ENCODE measurements around the gene MLLT11. TPM values are rescaled to one million over a fixed set of nuclear protein-coding genes. Genes with fewer than 3 reads are reported as not detected.
"Not testable (repeated sequence)": the region's sequence is repeated elsewhere in the genome, so short reads cannot be mapped to it uniquely, and the experiment has no call there.

Gene MLLT11
- total RNA-seq, 4 donors from 2014 or later = 1.2 to 3.2 (median 1.3) TPM; not detected in 1

DNA sequence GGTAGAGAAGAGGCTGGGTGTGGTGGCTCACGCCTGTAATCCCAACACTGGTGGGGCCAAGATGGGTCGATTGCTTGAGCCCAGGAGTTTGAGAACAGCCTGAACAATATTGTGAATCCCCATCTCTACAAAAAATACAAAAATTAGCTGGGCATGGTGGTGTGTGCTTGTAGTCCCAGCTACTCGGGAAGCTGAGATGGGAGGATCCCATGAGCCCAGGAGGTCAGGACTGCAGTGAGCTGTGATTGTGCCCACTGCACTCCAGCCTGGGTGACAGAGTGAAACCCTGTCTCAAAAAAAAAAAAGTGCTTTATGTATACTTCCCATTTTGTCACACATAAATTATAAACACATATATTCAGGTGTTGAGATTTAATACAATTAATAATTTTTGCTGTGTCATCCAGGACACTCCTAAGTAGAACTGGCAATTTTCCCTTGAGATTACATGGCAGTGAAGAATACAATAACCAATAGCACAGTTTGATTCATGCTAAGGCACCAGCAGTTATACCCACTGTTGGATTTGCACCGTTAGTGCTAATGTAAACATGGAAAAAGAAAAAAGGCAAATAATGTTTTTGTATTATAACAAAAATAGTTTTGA, 25.9 kb downstream of the MLLT11 start:
- Histone ChIP-seq H3K4me3 (no peak overlapping the region), H3K27me3 (no peaks in the 10 kb centered on the region), H3K9me3 (no peaks in the 10 kb centered on the region), H3K4me1 (no peaks in the 10 kb centered on the region), H3K36me3 (peaks cover 0 to 3% (median 0%) of the 10 kb centered on the region in 4 donors), H3K27ac (no peak overlapping the region)
- in situ Hi-C loops (cut with MboI; ENCODE audit: low pct_ligation_motif_present in 1 of 4, low pct_unique_long_range_greater_than_20kb in 1 of 4, low sequenced_read_pairs in 3 of 4) (no loop called here), intact Hi-C loops (cut with DNase I; ENCODE audit: low total_unique reads) (loop anchor here (5.0 kb wide), 1 partner anchor 139 kb away; no protein-coding TSS in a partner anchor)
- TF ChIP-seq CTCF (IDR thresholded peaks at IDR 0.05) (no peak), POLR2A (IDR thresholded peaks at IDR 0.05) (no peak), EP300 (IDR thresholded peaks at IDR 0.05; ENCODE audit: low read depth) (no peak), POLR2AphosphoS5 (IDR thresholded peaks at IDR 0.05) (no peak)
- 68 to 81% methylated on average over 2 to 4 of the region's 4 CpGs for WGBS, 2 donors (ENCODE audit: low coverage in 1 of 2)
- no peak for DNase-seq

- H3K4me3 ChIP-seq; DNase-seq; H3K4me1 ChIP-seq; H3K9me3 ChIP-seq; intact Hi-C loops (cut with DNase I; ENCODE audit: low total_unique reads); H3K27ac ChIP-seq; H3K27me3 ChIP-seq: not testable (repeated sequence)
- peaks cover 0 to 11% (median 2%) of the 10 kb centered on the region in 4 donors for H3K36me3 ChIP-seq
- 40 to 85% methylated on average over 1 to 6 of the region's 6 CpGs for WGBS, 2 donors (ENCODE audit: low coverage in 1 of 2)
- in situ Hi-C loops (cut with MboI; ENCODE audit: low pct_ligation_motif_present in 1 of 4, low pct_unique_long_range_greater_than_20kb in 1 of 4, low sequenced_read_pairs in 3 of 4) = loop anchor here in 2 of 4 donors (5.0 to 10.0 kb wide), 3 partner anchors 57 to 147 kb away; partner anchors contain the start of gene TNFAIP8L2 (in 2 of the 2)
Observed at GRCh38 chr1:151097426-151097825, 37.2 kb downstream of the MLLT11 start.

- Histone ChIP-seq H3K27ac (no peak overlapping the region), H3K4me3 (no peak overlapping the region), H3K9me3 (no peaks in the 10 kb centered on the region), H3K36me3 (peaks cover 0 to 11% (median 2%) of the 10 kb centered on the region in 4 donors), H3K4me1 (no peaks in the 10 kb centered on the region), H3K27me3 (no peaks in the 10 kb centered on the region)
- 100% methylated on average over 1 of the region's 1 CpG for WGBS, 2 donors (ENCODE audit: low coverage in 1 of 2)
- TF ChIP-seq POLR2A (IDR thresholded peaks at IDR 0.05) (no peak), POLR2AphosphoS5 (IDR thresholded peaks at IDR 0.05) (no peak), CTCF (IDR thresholded peaks at IDR 0.05) (no peak), EP300 (IDR thresholded peaks at IDR 0.05; ENCODE audit: low read depth) (no peak)
- intact Hi-C loops (cut with DNase I; ENCODE audit: low total_unique reads) = no loop called here
- DNase-seq = no peak
- in situ Hi-C loops (cut with MboI; ENCODE audit: low pct_ligation_motif_present in 1 of 4, low pct_unique_long_range_greater_than_20kb in 1 of 4, low sequenced_read_pairs in 3 of 4) = loop anchor here in 2 of 4 donors (5.0 to 10.0 kb wide), 3 partner anchors 57 to 147 kb away; partner anchors contain the start of gene TNFAIP8L2 (in 2 of the 2)
Observed at GRCh38 chr1:151098126-151098525, 37.9 kb downstream of the MLLT11 start.

GRCh38 chr1:151104630-151105029, 44.4 kb downstream of the MLLT11 start:
- no peaks in the 10 kb centered on the region for H3K27me3 ChIP-seq
- no peaks in the 10 kb centered on the region for H3K9me3 ChIP-seq
- TF ChIP-seq CTCF (IDR thresholded peaks at IDR 0.05) (no peak), EP300 (IDR thresholded peaks at IDR 0.05; ENCODE audit: low read depth) (no peak), POLR2AphosphoS5 (IDR thresholded peaks at IDR 0.05) (no peak)
- H3K27ac ChIP-seq = no peak overlapping the region
- no peaks in the 10 kb centered on the region for H3K4me1 ChIP-seq
- H3K36me3 ChIP-seq = peaks cover 0 to 17% (median 6%) of the 10 kb centered on the region in 4 donors
- intact Hi-C loops (cut with DNase I; ENCODE audit: low total_unique reads) = loop anchor here (10.0 kb wide), 1 partner anchor 50 kb away; the partner anchor contains the start of gene TNFAIP8L2
- no peak for DNase-seq
- H3K4me3 ChIP-seq = no peak overlapping the region
- in situ Hi-C loops (cut with MboI; ENCODE audit: low pct_ligation_motif_present in 1 of 4, low pct_unique_long_range_greater_than_20kb in 1 of 4, low sequenced_read_pairs in 3 of 4) = no loop called here
